NCI-H187 treated with DMSO at 0.1 percent for 48 hours (cell line): Measurements from ENCODE around the gene OR2C3.
"Not testable (repeated sequence)": the region's sequence is repeated elsewhere in the genome, so short reads cannot be mapped to it uniquely, and the experiment has no call there.

Source experiments
- DNase-seq: peaks from one replicate; lab custom pipeline; 2025; lab: John Stamatoyannopoulos, UW

Gene OR2C3

GRCh38 chr1:247536340-247536739 is at the start of gene OR2C3:
TSS of gene OR2C3 (minus strand) at chr1:247536440. CDS start at chr1:247532511, 3,929 bp downstream.
- DNase-seq = no peak

GRCh38 chr1:247578946-247579460 is 42.8 kb upstream of the OR2C3 start:
- no peak for DNase-seq

GRCh38 chr1:247576514-247576913 is 40.3 kb upstream of the OR2C3 start:
- no peak for DNase-seq

GRCh38 chr1:247574664-247575063 is 38.4 kb upstream of the OR2C3 start:
- no peak for DNase-seq

- DNase-seq = no peak
Observed at GRCh38 chr1:247574236-247574635, 38.0 kb upstream of the OR2C3 start.

GRCh38 chr1:247562198-247562597 is 26.0 kb upstream of the OR2C3 start:
- DNase-seq = no peak

- DNase-seq = no peak
Observed at GRCh38 chr1:247561711-247562110, 25.5 kb upstream of the OR2C3 start.

- DNase-seq = no peak
Observed at GRCh38 chr1:247557926-247558674, 21.9 kb upstream of the OR2C3 start.

GRCh38 chr1:247552231-247552630 is 16.0 kb upstream of the OR2C3 start:
- no peak for DNase-seq

GRCh38 chr1:247551721-247552120 is 15.5 kb upstream of the OR2C3 start:
- DNase-seq = no peak

GRCh38 chr1:247548769-247549182 is 12.5 kb upstream of the OR2C3 start, which contains the start of gene GCSAML:
TSS of gene GCSAML (plus strand) at chr1:247549134. CDS start at chr1:247549192, 58 bp downstream.
- no peak for DNase-seq

- no peak for DNase-seq
Observed at GRCh38 chr1:247548092-247548491, 11.9 kb upstream of the OR2C3 start.

- no peak for DNase-seq
Observed at GRCh38 chr1:247542811-247543210, 6.6 kb upstream of the OR2C3 start.

- DNase-seq = no peak
Observed at GRCh38 chr1:247540581-247540980, 4.3 kb upstream of the OR2C3 start.

- no peak for DNase-seq
Observed at GRCh38 chr1:247539215-247539614, 3.0 kb upstream of the OR2C3 start.

- no peak for DNase-seq
Observed at GRCh38 chr1:247538561-247538960, 2.3 kb upstream of the OR2C3 start.

GRCh38 chr1:247535402-247535801 is 838 bp downstream of the OR2C3 start:
- DNase-seq = no peak

- DNase-seq = no peak
Observed at GRCh38 chr1:247531937-247532336, 4.3 kb downstream of the OR2C3 start.

GRCh38 chr1:247530785-247531184 is 5.5 kb downstream of the OR2C3 start:
- DNase-seq = no peak

- DNase-seq = no peak
Observed at GRCh38 chr1:247529771-247530355, 6.4 kb downstream of the OR2C3 start.

GRCh38 chr1:247528812-247529474 is 7.3 kb downstream of the OR2C3 start:
- DNase-seq = no peak

GRCh38 chr1:247521886-247522285 is 14.4 kb downstream of the OR2C3 start:
- DNase-seq = not testable (repeated sequence)

- DNase-seq = no peak
Observed at GRCh38 chr1:247518613-247518891, 17.7 kb downstream of the OR2C3 start.
